Neural cell (in vitro differentiated cells): ENCODE results near the gene SLC6A19. TPM values are rescaled to one million over a fixed set of nuclear protein-coding genes. Genes with fewer than 3 reads are reported as not detected.
A peak's percentile ranks its signal among the peaks of the same experiment; 100 is the strongest.

Experiments
- H2AFZ ChIP-seq: fragments of 200-600, 300-800 bp; sonication (generic), shearing (Covaris generic); 2 replicates; pipeline ENCODE4 v1.6.0; 2014; ENCODE audit warnings: low read depth, mild to moderate bottlenecking, antibody characterized with exemption, low read length, moderate library complexity
- H3F3A ChIP-seq: fragments of 200-600 bp; shearing (Covaris generic); 2 replicates; pipeline ENCODE4 v1.6.1; 2016; ENCODE audit warnings: mild to moderate bottlenecking, moderate library complexity, mixed read lengths, antibody characterized with exemption, low read length; ENCODE audit not compliant: insufficient read depth, poor library complexity, severe bottlenecking
- H3K27ac ChIP-seq: fragments of 200-600, 300-800 bp; sonication (generic), shearing (Covaris generic); 2 replicates; pipeline ENCODE4 v1.5.1; 2014; ENCODE audit warnings: mild to moderate bottlenecking, low read length, moderate library complexity
- H3K27me3 ChIP-seq: fragments of 300-800, 200-600 bp; sonication (generic), shearing (Covaris generic); 2 replicates; pipeline ENCODE4 v1.6.0; 2014; ENCODE audit warnings: mild to moderate bottlenecking, low read depth, low read length, moderate library complexity; ENCODE audit not compliant: insufficient read depth
- H3K36me3 ChIP-seq: fragments of 300-800, 200-600 bp; sonication (generic), shearing (Covaris generic); 2 replicates; pipeline ENCODE4 v1.5.1; 2014; ENCODE audit warnings: mild to moderate bottlenecking, antibody characterized with exemption, low read length, moderate library complexity; ENCODE audit not compliant: insufficient read depth
- H3K4me2 ChIP-seq: fragments of 300-800, 200-600 bp; sonication (generic), shearing (Covaris generic); 2 replicates; pipeline ENCODE4 v1.6.0; 2014; ENCODE audit warnings: mild to moderate bottlenecking, low read length
- H3K4me3 ChIP-seq: fragments of 300-800, 200-600 bp; sonication (generic), shearing (Covaris generic); 2 replicates; pipeline ENCODE4 v1.5.1; 2014; ENCODE audit warnings: mild to moderate bottlenecking, low read length, moderate library complexity
- H3K79me2 ChIP-seq: fragments of 200-600 bp; shearing (Covaris generic); replicated peaks from 2 replicates; pipeline ENCODE4 v1.6.0; 2014; ENCODE audit warnings: mild to moderate bottlenecking, low read length, moderate library complexity; ENCODE audit not compliant: insufficient read depth
- H3K9ac ChIP-seq: fragments of 300-800, 200-600 bp; sonication (generic), shearing (Covaris generic); 2 replicates; pipeline ENCODE4 v1.6.1; 2016; ENCODE audit warnings: mild to moderate bottlenecking, low read length, mixed read lengths
- H3K9me2 ChIP-seq: fragments of 200-600 bp; shearing (Covaris generic); 2 replicates; pipeline ENCODE4 v1.6.1; 2016; ENCODE audit warnings: mild to moderate bottlenecking, low read length, mixed read lengths; ENCODE audit not compliant: insufficient read depth
- H3K9me3 ChIP-seq: fragments of 200-600, 300-800 bp; sonication (generic), shearing (Covaris generic); 2 replicates; pipeline ENCODE4 v1.6.1; 2016; ENCODE audit warnings: mild to moderate bottlenecking, mixed run types, low read length, moderate library complexity, mixed read lengths
- H4K20me1 ChIP-seq: fragments of 200-600 bp; shearing (Covaris generic); 2 replicates; pipeline ENCODE4 v1.6.1; 2016; ENCODE audit warnings: mild to moderate bottlenecking, mixed run types; ENCODE audit not compliant: insufficient read depth
- EP300 ChIP-seq: fragments of 450-650 bp; conservative IDR thresholded peaks from 2 replicates; pipeline ENCODE4 v1.6.1; 2014; ENCODE audit warnings: antibody characterized with exemption, mild to moderate bottlenecking, moderate library complexity; ENCODE audit not compliant: poor library complexity, severe bottlenecking
- MXI1 ChIP-seq: fragments of 450-650 bp; conservative IDR thresholded peaks from 2 replicates; pipeline ENCODE4 v1.6.1; 2014; ENCODE audit warnings: antibody characterized with exemption, mild to moderate bottlenecking; ENCODE audit not compliant: poor library complexity, severe bottlenecking
- POLR2AphosphoS5 ChIP-seq: IDR thresholded peaks from 2 replicates; pipeline ENCODE4 v1.6.1; 2012
- RAD21 ChIP-seq: fragments of 450-650 bp; conservative IDR thresholded peaks from 2 replicates; pipeline ENCODE4 v1.6.1; 2014; ENCODE audit warnings: antibody characterized with exemption, mild to moderate bottlenecking, moderate library complexity
- SMC3 ChIP-seq: fragments of 450-650 bp; conservative IDR thresholded peaks from 2 replicates; pipeline ENCODE4 v1.6.1; 2014; ENCODE audit warnings: antibody characterized with exemption, mild to moderate bottlenecking, moderate library complexity; ENCODE audit not compliant: poor library complexity
- polyA plus RNA-seq: library from polyadenylated mRNA; depleted of rRNA; stranded (reverse); fragments of >200 nt; gene quantifications from 2 replicates; pipeline ENCODE4 v1.2.3, GENCODE V29; 2014
- TF ChIP-seq, protein P1 (sequence below): fragments of 450-650 bp; IDR thresholded peaks from 2 replicates; pipeline ENCODE4 v1.5.1; 2014; ENCODE audit warnings: antibody characterized with exemption, mild to moderate bottlenecking, moderate library complexity; ENCODE audit not compliant: poor library complexity, severe bottlenecking
- TF ChIP-seq, protein P2 (sequence below): IDR thresholded peaks from 2 replicates; pipeline ENCODE4 v1.6.1; 2012; ENCODE audit warnings: borderline replicate concordance

The SLC6A19 gene
- polyA plus RNA-seq, 1 donor from 2014 or later: not detected

DNA sequence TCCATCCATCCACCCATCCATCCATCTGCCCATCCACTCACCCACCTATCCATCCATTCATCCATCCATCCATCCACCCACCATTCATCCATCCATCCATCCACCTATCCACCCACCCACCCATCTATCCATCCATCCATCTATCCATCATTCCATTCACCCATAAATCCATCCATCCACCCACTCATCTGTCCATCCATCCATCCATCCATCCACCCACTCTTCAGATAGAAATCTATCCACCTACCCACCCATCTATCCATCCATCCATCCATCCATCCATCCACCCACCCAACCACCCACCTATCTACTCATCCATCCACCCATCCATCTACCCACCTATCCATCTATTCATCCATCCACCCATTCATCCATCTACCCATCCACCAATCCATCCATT lies 35.0 kb upstream of the SLC6A19 start (continued):
- TF ChIP-seq, protein P1, sequence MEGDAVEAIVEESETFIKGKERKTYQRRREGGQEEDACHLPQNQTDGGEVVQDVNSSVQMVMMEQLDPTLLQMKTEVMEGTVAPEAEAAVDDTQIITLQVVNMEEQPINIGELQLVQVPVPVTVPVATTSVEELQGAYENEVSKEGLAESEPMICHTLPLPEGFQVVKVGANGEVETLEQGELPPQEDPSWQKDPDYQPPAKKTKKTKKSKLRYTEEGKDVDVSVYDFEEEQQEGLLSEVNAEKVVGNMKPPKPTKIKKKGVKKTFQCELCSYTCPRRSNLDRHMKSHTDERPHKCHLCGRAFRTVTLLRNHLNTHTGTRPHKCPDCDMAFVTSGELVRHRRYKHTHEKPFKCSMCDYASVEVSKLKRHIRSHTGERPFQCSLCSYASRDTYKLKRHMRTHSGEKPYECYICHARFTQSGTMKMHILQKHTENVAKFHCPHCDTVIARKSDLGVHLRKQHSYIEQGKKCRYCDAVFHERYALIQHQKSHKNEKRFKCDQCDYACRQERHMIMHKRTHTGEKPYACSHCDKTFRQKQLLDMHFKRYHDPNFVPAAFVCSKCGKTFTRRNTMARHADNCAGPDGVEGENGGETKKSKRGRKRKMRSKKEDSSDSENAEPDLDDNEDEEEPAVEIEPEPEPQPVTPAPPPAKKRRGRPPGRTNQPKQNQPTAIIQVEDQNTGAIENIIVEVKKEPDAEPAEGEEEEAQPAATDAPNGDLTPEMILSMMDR: no peak

DNA sequence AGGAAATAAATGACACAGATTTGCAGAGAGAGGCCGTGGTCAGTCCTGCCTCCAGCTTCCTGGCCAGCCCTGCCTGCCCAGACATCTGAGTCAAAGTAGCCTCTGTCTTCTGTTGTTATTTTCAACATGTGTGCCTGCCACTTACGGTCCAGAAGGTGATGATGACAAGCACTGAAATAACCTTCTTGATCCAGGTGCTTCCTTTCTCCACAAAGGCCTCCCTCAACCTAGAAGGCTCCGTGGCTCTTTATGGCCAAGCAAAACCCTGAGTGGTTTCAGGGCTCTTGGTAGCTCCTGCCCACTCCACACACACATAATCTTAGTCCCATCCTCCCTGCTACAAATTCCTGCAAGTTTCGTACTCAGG lies 34.1 kb upstream of the SLC6A19 start:
- no peak overlapping the region for H3K9ac ChIP-seq
- no peaks in the 10 kb centered on the region for H3K36me3 ChIP-seq
- H3K9me3 ChIP-seq: no peaks in the 10 kb centered on the region
- H3K27me3 ChIP-seq: no peaks in the 10 kb centered on the region
- H4K20me1 ChIP-seq: no peaks in the 10 kb centered on the region
- no peak overlapping the region for H2AFZ ChIP-seq
- H3K4me2 ChIP-seq: no peak overlapping the region
- TF ChIP-seq RAD21 (no peak), SMC3 (no peak), EP300 (no peak)
- TF ChIP-seq, protein P2, sequence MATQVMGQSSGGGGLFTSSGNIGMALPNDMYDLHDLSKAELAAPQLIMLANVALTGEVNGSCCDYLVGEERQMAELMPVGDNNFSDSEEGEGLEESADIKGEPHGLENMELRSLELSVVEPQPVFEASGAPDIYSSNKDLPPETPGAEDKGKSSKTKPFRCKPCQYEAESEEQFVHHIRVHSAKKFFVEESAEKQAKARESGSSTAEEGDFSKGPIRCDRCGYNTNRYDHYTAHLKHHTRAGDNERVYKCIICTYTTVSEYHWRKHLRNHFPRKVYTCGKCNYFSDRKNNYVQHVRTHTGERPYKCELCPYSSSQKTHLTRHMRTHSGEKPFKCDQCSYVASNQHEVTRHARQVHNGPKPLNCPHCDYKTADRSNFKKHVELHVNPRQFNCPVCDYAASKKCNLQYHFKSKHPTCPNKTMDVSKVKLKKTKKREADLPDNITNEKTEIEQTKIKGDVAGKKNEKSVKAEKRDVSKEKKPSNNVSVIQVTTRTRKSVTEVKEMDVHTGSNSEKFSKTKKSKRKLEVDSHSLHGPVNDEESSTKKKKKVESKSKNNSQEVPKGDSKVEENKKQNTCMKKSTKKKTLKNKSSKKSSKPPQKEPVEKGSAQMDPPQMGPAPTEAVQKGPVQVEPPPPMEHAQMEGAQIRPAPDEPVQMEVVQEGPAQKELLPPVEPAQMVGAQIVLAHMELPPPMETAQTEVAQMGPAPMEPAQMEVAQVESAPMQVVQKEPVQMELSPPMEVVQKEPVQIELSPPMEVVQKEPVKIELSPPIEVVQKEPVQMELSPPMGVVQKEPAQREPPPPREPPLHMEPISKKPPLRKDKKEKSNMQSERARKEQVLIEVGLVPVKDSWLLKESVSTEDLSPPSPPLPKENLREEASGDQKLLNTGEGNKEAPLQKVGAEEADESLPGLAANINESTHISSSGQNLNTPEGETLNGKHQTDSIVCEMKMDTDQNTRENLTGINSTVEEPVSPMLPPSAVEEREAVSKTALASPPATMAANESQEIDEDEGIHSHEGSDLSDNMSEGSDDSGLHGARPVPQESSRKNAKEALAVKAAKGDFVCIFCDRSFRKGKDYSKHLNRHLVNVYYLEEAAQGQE: no peak
- H3K27ac ChIP-seq: no peak overlapping the region
- no peaks in the 10 kb centered on the region for H3F3A ChIP-seq
- H3K9me2 ChIP-seq: no peaks in the 10 kb centered on the region
- H3K4me3 ChIP-seq: no peak overlapping the region
- no peaks in the 10 kb centered on the region for H3K79me2 ChIP-seq

DNA sequence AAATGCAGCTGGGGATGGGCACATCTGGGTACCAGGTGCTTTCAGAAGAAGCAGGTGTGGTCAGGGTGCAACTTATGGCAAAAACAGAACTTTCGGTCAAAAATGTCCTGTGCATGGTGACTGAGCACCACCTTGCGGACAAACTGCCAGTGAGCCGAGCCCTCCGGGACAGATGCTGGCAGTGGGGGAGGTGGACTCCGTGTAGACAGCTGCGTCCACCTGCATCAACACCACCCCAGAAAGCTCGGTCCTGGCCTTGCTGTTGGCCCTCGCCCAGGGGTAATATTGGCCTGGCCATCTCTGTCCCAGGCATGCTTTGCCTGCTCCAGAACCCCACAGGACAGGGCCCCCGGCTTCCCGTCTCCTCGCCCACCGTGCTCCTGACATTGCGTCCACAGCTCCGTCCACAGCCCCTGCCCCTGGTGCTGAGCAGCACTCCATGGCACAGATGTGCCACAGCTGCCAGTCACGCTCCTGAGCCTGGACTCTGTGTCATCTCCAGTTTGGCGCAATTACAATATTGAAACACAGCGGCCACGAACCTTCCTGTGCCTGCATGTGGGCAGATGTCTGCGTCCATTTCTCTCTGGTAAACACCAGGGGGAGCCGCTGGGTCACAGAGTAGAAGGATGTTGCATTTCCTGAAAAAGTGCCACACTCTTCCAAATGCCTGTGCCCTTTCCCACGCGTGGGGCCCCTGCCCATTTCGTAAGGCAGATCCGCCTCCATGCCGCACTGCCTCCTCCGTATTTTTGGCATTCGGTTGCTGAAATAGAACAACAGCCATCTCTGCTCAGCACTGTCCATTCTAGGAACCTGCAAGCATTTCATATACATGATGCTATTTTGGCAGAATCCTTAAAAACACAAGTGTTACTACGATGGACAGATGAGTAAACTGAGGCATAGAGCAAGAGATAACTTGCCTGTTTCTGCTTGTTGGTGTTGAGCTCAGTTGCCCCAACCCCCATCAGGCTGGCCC lies 33.4 kb upstream of the SLC6A19 start:
- no peaks in the 10 kb centered on the region for H3K9me3 ChIP-seq
- H3K4me2 ChIP-seq: no peak overlapping the region
- peak overlapping the region; percentile 45 for H3K4me3 ChIP-seq
- no peak overlapping the region for H3K27ac ChIP-seq
- no peaks in the 10 kb centered on the region for H3K79me2 ChIP-seq
- no peaks in the 10 kb centered on the region for H3K36me3 ChIP-seq
- H4K20me1 ChIP-seq: no peaks in the 10 kb centered on the region
- H3K27me3 ChIP-seq: no peaks in the 10 kb centered on the region
- no peaks in the 10 kb centered on the region for H3K9me2 ChIP-seq
- TF ChIP-seq RAD21 (peak; percentile 76), MXI1 (no peak), EP300 (no peak), POLR2AphosphoS5 (no peak), SMC3 (peak; percentile 91)
- TF ChIP-seq, protein P1: peak; percentile 83
- H3F3A ChIP-seq: no peaks in the 10 kb centered on the region
- no peak overlapping the region for H2AFZ ChIP-seq
- H3K9ac ChIP-seq: no peak overlapping the region
